Activated naive CD4-positive, alpha-beta T cell treated with anti-CD3 and anti-CD28 coated beads for 36 hours (primary cell): Measurements from ENCODE around the gene MCOLN1. TPM values are rescaled to one million over a fixed set of nuclear protein-coding genes. Genes with fewer than 3 reads are reported as not detected.

Experiments
- CTCF ChIA-PET: fragments of 350-600 bp; sonication (Branson Sonifier 250); formaldehyde crosslinking; loops from one replicate; lab custom pipeline; 2021; ENCODE audit warnings: antibody characterized with exemption; lab: Charles Lee
- DNase-seq: peaks from one replicate; pipeline ENCODE4 v3.0.0-alpha.2; 2020
- H3K27ac Mint-ChIP-seq: one replicate; pipeline ENCODE4 v1.8.0; 2021; ENCODE audit warnings: mild to moderate bottlenecking, mixed read lengths
- H3K27me3 Mint-ChIP-seq: one replicate; pipeline ENCODE4 v1.8.0; 2021; ENCODE audit warnings: low read depth, mixed read lengths
- H3K36me3 Mint-ChIP-seq: one replicate; pipeline ENCODE4 v1.8.0; 2021; ENCODE audit warnings: low read depth, mixed read lengths
- H3K4me1 Mint-ChIP-seq: one replicate; pipeline ENCODE4 v1.8.0; 2021; ENCODE audit warnings: low read depth, mixed read lengths
- H3K4me3 Mint-ChIP-seq: one replicate; pipeline ENCODE4 v1.8.0; 2021; ENCODE audit warnings: mild to moderate bottlenecking, moderate library complexity, mixed read lengths
- H3K9me3 Mint-ChIP-seq: one replicate; pipeline ENCODE4 v1.8.0; 2021; ENCODE audit warnings: mixed read lengths
- intact Hi-C: fragments of 100-400 bp; cut with micrococcal nuclease; formaldehyde crosslinking; loops from one replicate; pipeline ENCODE4 v1.15.1; 2023
- total RNA-seq, 2 experiments: library from RNA; stranded (reverse); gene quantifications; one replicate each; pipeline ENCODE4 v1.2.3, GENCODE V29; 2021

MCOLN1 gene
- total RNA-seq, 2 experiments from 2014 or later = 4.2 to 5.2 TPM

DNA sequence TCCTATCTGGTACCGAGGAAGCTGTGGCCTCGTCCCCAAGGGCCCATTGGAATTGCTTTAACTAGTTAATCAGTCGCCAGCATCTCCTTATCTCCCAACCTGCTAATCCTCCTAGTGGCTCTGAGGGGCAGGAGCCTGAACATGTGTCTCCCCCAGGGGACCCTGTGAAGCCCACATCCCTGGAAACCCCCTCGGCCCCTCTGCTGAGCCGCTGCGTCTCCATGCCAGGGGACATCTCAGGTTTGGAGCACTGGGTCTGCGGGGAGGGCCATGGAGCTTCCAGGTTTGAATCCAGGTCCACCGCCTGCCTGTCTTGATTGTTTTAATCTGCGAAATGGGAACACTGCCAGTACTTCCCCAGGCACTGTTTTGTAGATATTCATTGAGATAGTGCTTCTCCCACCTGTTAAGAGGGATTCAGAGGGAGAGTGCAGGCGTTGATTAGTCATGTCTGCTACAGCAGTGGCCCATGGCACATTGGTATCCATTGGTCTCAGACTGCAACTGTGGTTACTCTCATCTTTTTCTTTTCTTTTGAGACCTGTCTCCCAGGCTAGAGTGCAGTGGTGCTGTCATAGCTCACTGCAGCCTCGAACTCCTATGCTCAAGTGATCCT is 19.5 kb downstream of the MCOLN1 start:
- H3K27ac Mint-ChIP-seq = no peak overlapping the region
- no peak overlapping the region for H3K4me3 Mint-ChIP-seq
- CTCF ChIA-PET = no interaction called here
- no peaks in the 10 kb centered on the region for H3K27me3 Mint-ChIP-seq
- peaks cover 14% of the 10 kb centered on the region for H3K4me1 Mint-ChIP-seq
- H3K36me3 Mint-ChIP-seq = peaks cover 17% of the 10 kb centered on the region
- DNase-seq = no peak
- no peaks in the 10 kb centered on the region for H3K9me3 Mint-ChIP-seq
- intact Hi-C loops = no loop called here

DNA sequence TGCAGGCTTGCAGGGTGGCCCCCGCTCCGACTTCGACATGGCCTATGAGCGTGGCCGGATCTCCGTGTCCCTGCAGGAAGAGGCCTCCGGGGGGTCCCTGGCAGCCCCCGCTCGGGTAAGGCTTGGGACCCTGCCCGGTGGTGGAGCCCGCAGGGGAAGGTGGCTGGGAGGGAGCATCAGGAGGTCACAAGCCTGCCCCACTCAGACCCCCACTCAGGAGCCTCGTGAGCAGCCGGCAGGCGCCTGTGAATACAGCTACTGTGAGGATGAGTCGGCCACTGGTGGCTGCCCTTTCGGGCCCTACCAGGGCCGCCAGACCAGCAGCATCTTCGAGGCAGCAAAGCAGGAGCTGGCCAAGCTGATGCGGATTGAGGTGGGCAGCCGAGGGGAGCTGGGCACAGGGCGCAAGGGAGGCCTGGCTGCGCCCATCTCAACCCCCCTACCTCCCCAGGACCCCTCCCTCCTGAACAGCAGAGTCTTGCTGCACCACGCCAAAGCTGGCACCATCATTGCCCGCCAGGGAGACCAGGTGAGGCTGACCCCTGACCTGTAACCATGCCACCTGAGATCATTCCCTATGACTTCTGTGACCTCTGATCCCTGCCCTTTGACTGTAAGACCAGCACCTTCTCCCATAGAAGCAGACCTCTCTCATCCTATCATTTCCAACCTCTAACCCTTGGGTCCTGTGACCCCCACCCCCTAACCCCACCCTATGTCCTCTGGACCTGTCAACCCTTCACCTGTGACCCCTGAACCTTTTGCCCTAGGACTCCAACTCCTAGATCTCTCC is 20.3 kb downstream of the MCOLN1 start:
- H3K36me3 Mint-ChIP-seq = peaks cover 14% of the 10 kb centered on the region
- intact Hi-C loops = no loop called here
- CTCF ChIA-PET = no interaction called here
- H3K4me1 Mint-ChIP-seq = peaks cover 10% of the 10 kb centered on the region
- H3K27ac Mint-ChIP-seq = no peak overlapping the region
- no peaks in the 10 kb centered on the region for H3K27me3 Mint-ChIP-seq
- no peak for DNase-seq
- H3K9me3 Mint-ChIP-seq = no peaks in the 10 kb centered on the region
- H3K4me3 Mint-ChIP-seq = no peak overlapping the region

DNA sequence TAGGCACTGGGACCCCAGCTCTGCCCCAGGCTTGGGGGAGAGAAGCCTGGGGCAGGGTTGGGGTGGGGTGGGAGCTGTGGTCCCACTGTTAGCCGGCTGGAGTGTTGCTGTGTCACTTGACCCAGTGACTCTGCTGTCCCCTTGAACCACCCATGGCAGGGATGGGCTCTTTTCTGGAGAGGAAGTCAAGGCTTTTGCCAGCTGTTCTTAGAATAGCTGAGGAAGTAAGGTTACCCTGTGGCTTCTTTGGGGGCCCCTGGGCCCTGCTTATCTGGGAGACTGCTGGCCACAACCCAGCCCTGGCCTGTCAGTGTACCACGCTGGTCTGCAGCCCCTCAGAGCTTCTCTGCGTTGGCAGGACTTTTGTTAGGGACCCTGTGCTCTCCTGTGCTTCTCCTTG is 22.2 kb downstream of the MCOLN1 start:
- CTCF ChIA-PET = no interaction called here

DNA sequence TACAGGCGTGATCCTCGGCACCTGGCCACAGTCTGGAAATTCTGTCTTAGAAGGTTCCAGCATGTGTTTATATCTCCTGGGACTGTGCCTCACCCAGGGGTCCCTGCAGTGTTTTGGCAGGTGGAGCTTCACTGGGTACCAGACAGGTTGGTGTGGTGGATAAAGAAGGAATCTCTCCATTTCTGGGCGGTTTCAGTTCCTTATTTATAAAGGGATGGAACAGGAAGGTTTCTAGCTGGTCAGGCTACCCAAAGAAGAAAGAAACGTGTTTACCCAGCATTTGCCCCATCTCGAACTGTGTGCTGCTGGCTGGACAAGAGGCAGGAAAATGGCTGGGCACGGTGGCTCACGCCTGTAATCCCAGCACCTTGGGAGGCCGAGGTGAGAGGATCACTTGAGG is 22.9 kb downstream of the MCOLN1 start:
- Mint-ChIP-seq H3K4me1 (peaks cover 8% of the 10 kb centered on the region), H3K27me3 (no peaks in the 10 kb centered on the region), H3K9me3 (no peaks in the 10 kb centered on the region), H3K4me3 (no peak overlapping the region), H3K36me3 (peaks cover 14% of the 10 kb centered on the region), H3K27ac (no peak overlapping the region)
- DNase-seq = no peak
- intact Hi-C loops = no loop called here
- CTCF ChIA-PET = interaction anchor here (0.6 kb wide), 1 partner anchor 111 kb away, joined by 7 read pairs; no protein-coding TSS in a partner anchor

More for the DNA sequence above, 22.2 kb downstream of the MCOLN1 start:
- peaks cover 14% of the 10 kb centered on the region for H3K36me3 Mint-ChIP-seq
- H3K9me3 Mint-ChIP-seq = no peaks in the 10 kb centered on the region
- H3K4me1 Mint-ChIP-seq = peaks cover 10% of the 10 kb centered on the region
- intact Hi-C loops = no loop called here
- H3K4me3 Mint-ChIP-seq = no peak overlapping the region
- no peak for DNase-seq
- H3K27me3 Mint-ChIP-seq = no peaks in the 10 kb centered on the region
- H3K27ac Mint-ChIP-seq = no peak overlapping the region

DNA sequence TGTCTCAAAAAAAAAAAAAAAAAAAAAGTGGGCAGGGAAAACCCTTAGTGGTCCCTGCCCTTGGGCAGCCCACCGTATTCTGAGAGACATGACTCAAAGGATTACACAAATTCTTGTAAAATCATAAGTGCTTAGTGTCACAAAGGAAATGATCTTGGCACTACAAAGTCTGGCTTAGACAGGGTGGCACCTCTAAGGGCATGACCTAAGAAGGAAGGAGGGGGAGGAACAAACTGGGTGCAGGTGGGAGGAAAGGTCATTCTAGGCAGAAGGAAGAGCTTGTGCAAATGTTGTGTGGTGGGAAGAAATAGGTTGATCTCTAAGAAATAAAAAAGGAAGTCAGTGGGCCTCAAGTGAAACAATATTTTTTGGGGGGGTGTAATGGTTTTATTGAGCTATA is 23.5 kb downstream of the MCOLN1 start:
- peak; percentile 30 for DNase-seq
- H3K4me3 Mint-ChIP-seq = no peak overlapping the region
- peak overlapping the region; percentile 20 for H3K27ac Mint-ChIP-seq
- CTCF ChIA-PET = no interaction called here
- H3K36me3 Mint-ChIP-seq = peaks cover 15% of the 10 kb centered on the region
- H3K27me3 Mint-ChIP-seq = no peaks in the 10 kb centered on the region
- H3K4me1 Mint-ChIP-seq = peaks cover 8% of the 10 kb centered on the region
- intact Hi-C loops = no loop called here
- no peaks in the 10 kb centered on the region for H3K9me3 Mint-ChIP-seq

DNA sequence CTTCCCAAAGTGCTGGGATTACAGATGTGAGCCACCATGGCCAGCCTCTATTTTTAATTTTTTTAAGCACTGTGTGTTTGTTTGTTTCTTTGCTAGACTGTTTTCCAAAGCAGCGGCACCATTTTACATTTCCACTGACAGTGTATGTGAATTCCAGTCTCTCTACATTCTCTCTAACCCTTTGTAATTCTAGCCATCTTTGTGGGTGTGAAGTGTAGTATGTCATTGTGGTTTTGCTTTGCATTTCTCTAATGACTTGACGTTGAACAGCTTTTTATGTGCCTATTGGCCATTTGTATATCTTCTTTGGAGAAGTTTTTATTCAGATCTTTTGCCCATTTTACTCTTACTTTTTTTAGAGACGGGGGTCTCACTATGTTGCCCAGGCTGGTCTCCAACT is 24.7 kb downstream of the MCOLN1 start:
- DNase-seq = no peak
- H3K36me3 Mint-ChIP-seq = peaks cover 15% of the 10 kb centered on the region
- CTCF ChIA-PET = interaction anchor here (0.8 kb wide), 1 partner anchor 21 kb away, joined by 3 read pairs; no protein-coding TSS in a partner anchor
- no peaks in the 10 kb centered on the region for H3K9me3 Mint-ChIP-seq
- H3K4me3 Mint-ChIP-seq = no peak overlapping the region
- peaks cover 12% of the 10 kb centered on the region for H3K4me1 Mint-ChIP-seq
- intact Hi-C loops = no loop called here
- no peak overlapping the region for H3K27ac Mint-ChIP-seq
- H3K27me3 Mint-ChIP-seq = no peaks in the 10 kb centered on the region

DNA sequence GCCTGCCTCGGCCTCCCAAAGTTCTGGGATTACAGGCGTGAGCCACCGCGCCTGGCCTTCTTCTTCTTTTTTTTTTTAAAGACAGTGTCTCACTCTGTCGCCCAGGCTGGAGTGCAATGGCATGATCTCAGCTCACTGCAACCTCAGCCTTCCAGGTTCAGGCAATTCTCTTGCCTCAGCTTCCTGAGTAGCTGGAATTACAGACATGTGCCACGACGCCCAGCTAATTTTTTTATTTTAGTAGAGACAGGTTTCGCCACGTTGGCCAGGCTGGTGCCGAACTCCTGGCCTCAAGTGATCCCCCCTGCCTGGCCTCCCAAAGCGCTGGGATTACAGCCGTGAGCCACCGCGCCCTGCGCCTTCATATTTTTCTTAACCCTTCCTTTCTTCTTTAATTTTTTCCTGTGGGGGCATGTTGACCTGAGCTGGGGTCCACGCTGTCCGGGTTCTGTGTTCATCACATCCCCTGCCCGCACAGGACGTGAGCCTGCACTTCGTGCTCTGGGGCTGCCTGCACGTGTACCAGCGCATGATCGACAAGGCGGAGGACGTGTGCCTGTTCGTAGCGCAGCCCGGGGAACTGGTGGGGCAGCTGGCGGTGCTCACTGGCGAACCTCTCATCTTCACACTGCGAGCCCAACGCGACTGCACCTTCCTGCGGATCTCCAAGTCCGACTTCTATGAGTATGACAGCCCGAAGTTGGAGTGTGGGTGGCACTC is 27.2 kb downstream of the MCOLN1 start:
- Mint-ChIP-seq H3K27ac (no peak overlapping the region), H3K27me3 (no peaks in the 10 kb centered on the region), H3K4me1 (peaks cover 12% of the 10 kb centered on the region), H3K4me3 (no peak overlapping the region), H3K36me3 (peaks cover 9% of the 10 kb centered on the region), H3K9me3 (no peaks in the 10 kb centered on the region)
- intact Hi-C loops = no loop called here
- CTCF ChIA-PET = no interaction called here
- no peak for DNase-seq

DNA sequence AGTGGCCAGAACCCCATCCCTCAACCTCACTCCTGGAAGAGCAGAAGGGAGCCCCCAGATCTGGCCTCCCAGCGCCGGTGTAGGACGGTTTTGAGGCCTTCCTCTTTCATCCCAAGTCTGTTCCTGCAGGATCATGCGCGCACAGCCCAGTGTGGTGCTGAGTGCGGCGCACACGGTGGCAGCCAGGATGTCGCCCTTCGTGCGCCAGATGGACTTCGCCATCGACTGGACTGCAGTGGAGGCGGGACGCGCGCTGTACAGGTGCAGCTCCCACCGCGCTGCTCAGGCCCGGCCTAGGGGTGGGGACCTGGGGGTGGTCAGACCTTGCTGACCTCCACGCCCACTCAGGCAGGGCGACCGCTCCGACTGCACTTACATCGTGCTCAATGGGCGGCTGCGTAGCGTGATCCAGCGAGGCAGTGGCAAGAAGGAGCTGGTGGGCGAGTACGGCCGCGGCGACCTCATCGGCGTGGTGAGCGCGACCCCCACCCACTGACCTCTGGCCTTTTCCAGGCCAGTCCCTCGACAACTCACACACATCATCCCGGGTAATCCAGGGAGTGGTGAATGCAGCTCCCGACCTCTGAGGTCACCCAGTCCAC is 27.8 kb downstream of the MCOLN1 start:
- no peaks in the 10 kb centered on the region for H3K27me3 Mint-ChIP-seq
- no peak for DNase-seq
- intact Hi-C loops = no loop called here
- no peak overlapping the region for H3K4me3 Mint-ChIP-seq
- H3K36me3 Mint-ChIP-seq = peaks cover 9% of the 10 kb centered on the region
- CTCF ChIA-PET = no interaction called here
- H3K4me1 Mint-ChIP-seq = peaks cover 11% of the 10 kb centered on the region
- no peak overlapping the region for H3K27ac Mint-ChIP-seq
- H3K9me3 Mint-ChIP-seq = no peaks in the 10 kb centered on the region

DNA sequence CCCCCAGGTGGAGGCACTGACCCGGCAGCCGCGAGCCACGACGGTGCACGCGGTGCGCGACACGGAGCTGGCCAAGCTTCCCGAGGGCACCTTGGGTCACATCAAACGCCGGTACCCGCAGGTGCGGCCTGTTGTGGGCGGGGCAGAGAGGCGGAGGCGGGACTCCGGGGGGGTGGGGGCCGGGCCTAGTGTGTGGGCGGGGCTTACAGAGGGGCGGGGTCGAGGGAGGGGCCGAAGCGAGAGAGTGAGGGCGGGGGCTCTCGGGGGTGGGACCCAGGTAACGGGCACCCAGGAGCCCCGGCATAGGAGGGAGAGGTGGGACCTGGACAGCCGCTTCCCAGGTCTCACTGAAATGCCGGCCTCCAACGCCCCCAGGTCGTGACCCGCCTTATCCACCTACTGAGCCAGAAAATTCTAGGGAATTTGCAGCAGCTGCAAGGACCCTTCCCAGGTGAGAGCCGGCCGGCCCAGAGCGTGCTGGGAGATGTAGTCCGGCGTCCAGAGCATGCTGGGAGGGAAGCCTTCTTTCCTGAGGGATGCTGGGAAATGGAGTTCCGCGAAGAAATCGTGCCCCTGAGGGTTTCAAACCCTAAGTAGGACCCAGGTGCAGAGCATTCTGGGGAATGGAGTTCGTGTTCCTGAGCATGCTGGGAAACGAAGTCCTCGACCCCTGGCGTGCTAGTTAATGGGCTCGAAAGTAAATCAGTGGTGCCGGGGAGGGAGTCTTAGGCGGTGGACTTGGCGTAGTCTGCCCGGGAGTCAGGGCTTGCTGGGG is 28.8 kb downstream of the MCOLN1 start:
- intact Hi-C loops = no loop called here
- no peak overlapping the region for H3K4me3 Mint-ChIP-seq
- CTCF ChIA-PET = interaction anchor here (1.3 kb wide), 1 partner anchor 17 kb away, joined by 3 read pairs; no protein-coding TSS in a partner anchor
- no peaks in the 10 kb centered on the region for H3K9me3 Mint-ChIP-seq
- peaks cover 10% of the 10 kb centered on the region for H3K36me3 Mint-ChIP-seq
- H3K27me3 Mint-ChIP-seq = no peaks in the 10 kb centered on the region
- peak; percentile 46 for DNase-seq
- H3K4me1 Mint-ChIP-seq = peaks cover 6% of the 10 kb centered on the region
- no peak overlapping the region for H3K27ac Mint-ChIP-seq

DNA sequence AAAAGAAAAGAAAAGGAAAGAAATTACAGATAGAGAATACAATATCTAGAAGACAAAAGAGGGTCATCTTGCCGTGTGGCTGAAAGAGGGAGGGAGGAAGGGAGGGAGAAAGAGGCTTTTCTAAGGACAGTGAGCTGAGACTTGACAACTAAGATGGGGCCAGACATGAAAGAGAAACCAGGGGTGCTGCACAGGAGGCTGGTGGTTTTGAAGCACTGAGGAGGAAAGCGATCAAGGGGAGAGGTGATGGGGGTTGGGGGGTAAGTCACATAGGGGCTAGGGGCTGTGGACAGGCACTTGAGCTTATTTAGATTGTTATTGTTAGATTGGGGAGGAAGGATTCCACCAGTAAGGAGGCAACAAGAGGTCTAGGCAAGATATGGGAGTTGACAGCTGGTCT is 30.4 kb downstream of the MCOLN1 start:
- no peak for DNase-seq
- peaks cover 18% of the 10 kb centered on the region for H3K36me3 Mint-ChIP-seq

DNA sequence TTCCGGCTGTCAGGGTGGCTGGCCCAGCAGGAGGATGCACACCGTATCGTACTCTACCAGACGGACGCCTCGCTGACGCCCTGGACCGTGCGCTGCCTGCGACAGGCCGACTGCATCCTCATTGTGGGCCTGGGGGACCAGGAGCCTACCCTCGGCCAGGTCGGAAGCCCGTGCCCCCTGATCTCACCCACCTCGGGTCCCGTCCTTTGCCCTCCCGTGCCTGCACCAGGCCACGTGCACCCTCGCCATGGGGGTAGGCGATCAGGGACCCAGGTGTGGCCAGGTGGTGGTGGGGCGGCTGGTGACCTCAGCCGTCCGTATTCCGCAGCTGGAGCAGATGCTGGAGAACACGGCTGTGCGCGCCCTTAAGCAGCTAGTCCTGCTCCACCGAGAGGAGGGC is 32.1 kb downstream of the MCOLN1 start:
- Mint-ChIP-seq H3K9me3 (no peaks in the 10 kb centered on the region), H3K27ac (no peak overlapping the region), H3K4me3 (no peak overlapping the region), H3K36me3 (peaks cover 26% of the 10 kb centered on the region), H3K4me1 (peaks cover 6% of the 10 kb centered on the region), H3K27me3 (no peaks in the 10 kb centered on the region)
- no peak for DNase-seq
- intact Hi-C loops = no loop called here
- CTCF ChIA-PET = no interaction called here

More for the DNA sequence above, 30.4 kb downstream of the MCOLN1 start:
- peaks cover 6% of the 10 kb centered on the region for H3K4me1 Mint-ChIP-seq
- H3K27me3 Mint-ChIP-seq = no peaks in the 10 kb centered on the region
- CTCF ChIA-PET = interaction anchor here (1.6 kb wide), 1 partner anchor 16 kb away, joined by 6 read pairs; no protein-coding TSS in a partner anchor
- H3K27ac Mint-ChIP-seq = no peak overlapping the region
- intact Hi-C loops = no loop called here
- no peaks in the 10 kb centered on the region for H3K9me3 Mint-ChIP-seq
- no peak overlapping the region for H3K4me3 Mint-ChIP-seq
